SU-DHL-6 (cell line): Measurements from ENCODE around the gene RLN1.
"Not testable (repeated sequence)": the region's sequence is repeated elsewhere in the genome, so short reads cannot be mapped to it uniquely, and the experiment has no call there.

Source experiments
- H2AFZ ChIP-seq: fragments of 200-600 bp; sonication (generic); 2 replicates; pipeline ENCODE4 v1.6.1; 2014; ENCODE audit warnings: low read depth, mild to moderate bottlenecking, moderate library complexity, mixed read lengths, antibody characterized with exemption, low read length; ENCODE audit not compliant: severe bottlenecking
- H3F3A ChIP-seq: fragments of 200-600 bp; shearing (Covaris generic); 2 replicates; pipeline ENCODE4 v1.6.0; 2016; ENCODE audit warnings: antibody characterized with exemption, mild to moderate bottlenecking; ENCODE audit not compliant: insufficient read depth
- H3K27ac ChIP-seq: fragments of 200-600 bp; sonication (generic); 2 replicates; pipeline ENCODE4 v1.5.1; 2016; ENCODE audit warnings: low read depth, mild to moderate bottlenecking, low read length, moderate library complexity, mixed read lengths
- H3K27me3 ChIP-seq: fragments of 200-600 bp; sonication (generic), shearing (Covaris generic); 2 replicates; pipeline ENCODE4 v1.6.0; 2014; ENCODE audit warnings: mild to moderate bottlenecking, low read length
- H3K36me3 ChIP-seq: fragments of 200-600 bp; sonication (generic); 2 replicates; pipeline ENCODE4 v1.6.1; 2014; ENCODE audit warnings: mild to moderate bottlenecking, low read length, mixed read lengths
- H3K4me2 ChIP-seq: fragments of 300-600, 200-600 bp; shearing (Covaris generic), sonication (generic); 2 replicates; pipeline ENCODE4 v1.6.0; 2014; ENCODE audit warnings: low read length, low read depth, mild to moderate bottlenecking; ENCODE audit not compliant: poor library complexity, severe bottlenecking
- H3K4me3 ChIP-seq: fragments of 200-600 bp; sonication (generic); 2 replicates; pipeline ENCODE4 v1.5.1; 2014; ENCODE audit warnings: antibody characterized with exemption, low read length, mild to moderate bottlenecking, mixed read lengths; ENCODE audit not compliant: insufficient read depth, poor library complexity, severe bottlenecking
- H3K79me2 ChIP-seq: fragments of 200-600 bp; sonication (generic); 2 replicates; pipeline ENCODE4 v1.6.1; 2014; ENCODE audit warnings: mild to moderate bottlenecking, low read length, moderate library complexity; ENCODE audit not compliant: insufficient read depth
- H3K9ac ChIP-seq: fragments of 200-600 bp; sonication (generic); 2 replicates; pipeline ENCODE4 v1.7.0; 2014; ENCODE audit warnings: mild to moderate bottlenecking, low read length
- H3K9me2 ChIP-seq: fragments of 200-600 bp; sonication (generic); replicated peaks from 2 replicates; pipeline ENCODE4 v1.6.1; 2014; ENCODE audit warnings: low read length; ENCODE audit not compliant: insufficient read depth
- H3K9me3 ChIP-seq: fragments of 200-600 bp; sonication (generic); 2 replicates; pipeline ENCODE4 v1.6.1; 2014; ENCODE audit warnings: low read length, mixed read lengths; ENCODE audit not compliant: insufficient read depth
- H4K20me1 ChIP-seq: fragments of 200-600 bp; sonication (generic); 2 replicates; pipeline ENCODE4 v1.6.1; 2014; ENCODE audit warnings: low read depth, mild to moderate bottlenecking, antibody characterized with exemption, low read length, moderate library complexity, mixed read lengths
- CTCF ChIP-seq: fragments of 200-600 bp; sonication (generic); IDR thresholded peaks from one replicate; pipeline ENCODE4 v1.5.1; 2017; ENCODE audit warnings: antibody characterized with exemption, mild to moderate bottlenecking, low read length, moderate library complexity; ENCODE audit not compliant: insufficient read depth, poor library complexity, severe bottlenecking
- EZH2phosphoT487 ChIP-seq: fragments of 200-600 bp; sonication (generic), shearing (Covaris generic); conservative IDR thresholded peaks from 2 replicates; pipeline ENCODE4 v1.6.1; 2018; ENCODE audit warnings: mild to moderate bottlenecking, antibody characterized with exemption, low read length, moderate library complexity, mixed read lengths

The RLN1 gene

DNA sequence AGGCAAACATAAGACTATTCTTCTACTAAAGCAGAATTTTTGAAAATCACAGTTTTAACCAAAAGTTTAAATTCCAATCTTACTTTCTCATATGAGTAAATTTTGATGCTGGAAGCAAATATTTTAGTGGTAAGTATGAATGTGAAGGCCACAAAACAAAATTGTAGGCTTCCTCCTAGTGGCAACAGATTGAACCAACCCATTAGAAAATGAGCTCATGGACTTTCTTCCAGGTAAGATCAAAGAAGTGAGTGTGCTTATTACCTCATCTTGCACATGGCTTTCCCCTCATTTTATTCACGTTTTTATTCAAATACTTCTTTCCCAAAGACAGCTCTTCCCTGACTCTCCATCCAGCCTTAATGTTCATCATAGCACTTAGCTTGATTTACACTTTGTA, 18.6 kb downstream of the RLN1 start:
- Histone ChIP-seq H3K4me2 (no peak overlapping the region), H3K9me2 (no peaks in the 10 kb centered on the region), H3K27me3 (no peaks in the 10 kb centered on the region), H2AFZ (no peak overlapping the region), H3K4me3 (no peak overlapping the region), H3K27ac (no peak overlapping the region), H3K79me2 (no peaks in the 10 kb centered on the region), H3K36me3 (peaks cover under 1% of the 10 kb centered on the region; the same call in 1 of the 2 replicates), H3K9me3 (no peaks in the 10 kb centered on the region), H3K9ac (no peak overlapping the region), H4K20me1 (no peaks in the 10 kb centered on the region), H3F3A (no peaks in the 10 kb centered on the region)
- TF ChIP-seq CTCF (no peak), EZH2phosphoT487 (no peak)

DNA sequence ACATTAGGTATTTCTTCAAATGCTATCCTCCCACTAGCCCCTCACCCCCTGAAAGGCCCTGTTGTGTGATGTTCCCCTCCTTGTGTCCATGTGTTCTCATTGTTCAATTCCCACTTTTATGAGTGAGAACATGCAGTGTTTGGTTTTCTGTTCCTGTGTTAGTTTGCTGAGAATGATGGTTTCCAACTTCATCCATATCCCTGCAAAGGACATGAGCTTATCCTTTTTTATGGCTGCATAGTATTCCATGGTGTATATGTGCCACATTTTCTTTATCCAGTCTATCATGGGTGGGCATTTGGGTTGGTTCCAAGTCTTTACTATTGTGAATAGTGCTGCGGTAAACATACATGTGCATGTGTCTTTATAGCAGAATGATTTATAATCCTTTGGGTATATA, 23.3 kb downstream of the RLN1 start:
- H3K9me3 ChIP-seq, H3K79me2 ChIP-seq, H3K4me2 ChIP-seq, H3K27ac ChIP-seq, H4K20me1 ChIP-seq, H3F3A ChIP-seq, H3K4me3 ChIP-seq, H3K9me2 ChIP-seq, H3K9ac ChIP-seq, H3K36me3 ChIP-seq, H2AFZ ChIP-seq, H3K27me3 ChIP-seq: not testable (repeated sequence)

DNA sequence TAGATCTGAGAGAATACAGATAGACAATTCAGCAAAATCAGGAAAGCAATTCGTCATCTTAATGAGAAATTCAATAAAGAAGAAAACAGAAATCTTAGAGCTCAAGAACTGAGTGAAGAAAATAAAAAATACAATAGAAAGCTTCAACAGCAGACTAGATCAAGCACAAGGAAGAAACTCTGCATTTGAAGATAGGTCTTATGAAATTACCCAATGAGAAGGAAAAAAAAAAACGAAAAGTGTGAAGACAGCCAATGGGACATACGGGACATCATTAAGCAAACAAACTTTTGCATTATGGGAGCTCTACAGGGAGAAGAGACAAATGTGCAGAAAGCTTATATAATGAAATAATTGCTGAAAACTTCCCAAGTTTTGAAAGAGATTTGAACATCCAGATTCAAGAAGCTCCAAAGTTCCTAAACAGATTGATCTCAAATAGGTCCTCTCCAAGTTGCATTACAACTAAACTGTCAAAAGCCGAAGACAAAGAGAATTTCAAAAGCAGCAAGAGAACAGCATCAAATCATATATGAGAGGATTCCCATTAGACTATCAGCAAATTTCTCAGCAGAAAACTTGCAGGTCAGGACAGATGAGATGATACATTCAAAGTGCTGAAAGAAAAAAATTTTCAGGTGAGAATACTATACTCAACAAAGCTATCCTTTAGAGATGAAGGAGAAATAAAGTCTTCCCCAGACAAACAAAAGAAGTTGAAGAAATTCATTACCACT, 24.3 kb downstream of the RLN1 start:
- H3K9me3 ChIP-seq: peaks cover 5% of the 10 kb centered on the region; the same call in 1 of the 2 replicates
- no peak overlapping the region for H3K4me3 ChIP-seq

More for the DNA sequence above, 24.3 kb downstream of the RLN1 start:
- no peak for TF ChIP-seq EZH2phosphoT487
- no peak for TF ChIP-seq CTCF
- Histone ChIP-seq H3K4me2 (no peak overlapping the region), H4K20me1 (no peaks in the 10 kb centered on the region), H3K9me2 (no peaks in the 10 kb centered on the region), H3K79me2 (no peaks in the 10 kb centered on the region), H3K36me3 (peaks cover 5% of the 10 kb centered on the region; the same call in 1 of the 2 replicates), H3K27me3 (no peaks in the 10 kb centered on the region), H3K9ac (no peak overlapping the region), H2AFZ (no peak overlapping the region), H3K27ac (no peak overlapping the region), H3F3A (no peaks in the 10 kb centered on the region)
